ENCODE measurements around the gene NLRX1.
"Not testable (repeated sequence)": the region's sequence is repeated elsewhere in the genome, so short reads cannot be mapped to it uniquely, and the experiment has no call there.

Gene NLRX1

DNA sequence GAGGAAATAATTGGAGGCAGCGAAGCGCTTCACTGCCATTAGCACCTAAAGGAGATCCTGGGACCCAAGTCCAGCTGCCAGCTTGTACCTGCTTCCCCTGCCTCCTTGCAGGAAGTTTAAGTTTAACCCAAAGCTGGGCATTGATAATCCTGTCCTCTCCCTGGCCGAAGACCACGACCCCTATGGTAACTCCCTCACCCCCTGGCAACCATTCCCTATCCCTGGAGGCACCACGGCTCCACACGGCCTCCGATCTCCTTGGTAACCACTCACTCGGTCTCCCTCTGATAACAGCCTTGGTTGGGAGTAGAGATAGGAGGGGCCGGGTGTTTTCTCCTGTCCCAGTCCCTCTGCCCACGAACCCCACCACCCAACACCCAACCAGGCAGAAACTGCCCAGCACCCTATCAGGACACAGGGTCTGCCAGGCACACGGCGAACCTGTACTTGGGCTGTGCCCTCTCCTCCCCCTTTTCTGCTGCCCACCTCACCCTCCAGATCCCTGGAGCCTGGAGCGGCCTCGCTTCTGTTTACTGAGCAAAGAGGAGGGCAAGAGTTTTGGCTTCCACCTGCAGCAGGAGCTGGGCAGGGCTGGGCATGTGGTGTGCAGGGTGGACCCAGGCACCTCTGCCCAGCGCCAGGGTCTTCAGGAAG is 17.6 kb downstream of the NLRX1 start:
- DNase-seq: no peak

DNA sequence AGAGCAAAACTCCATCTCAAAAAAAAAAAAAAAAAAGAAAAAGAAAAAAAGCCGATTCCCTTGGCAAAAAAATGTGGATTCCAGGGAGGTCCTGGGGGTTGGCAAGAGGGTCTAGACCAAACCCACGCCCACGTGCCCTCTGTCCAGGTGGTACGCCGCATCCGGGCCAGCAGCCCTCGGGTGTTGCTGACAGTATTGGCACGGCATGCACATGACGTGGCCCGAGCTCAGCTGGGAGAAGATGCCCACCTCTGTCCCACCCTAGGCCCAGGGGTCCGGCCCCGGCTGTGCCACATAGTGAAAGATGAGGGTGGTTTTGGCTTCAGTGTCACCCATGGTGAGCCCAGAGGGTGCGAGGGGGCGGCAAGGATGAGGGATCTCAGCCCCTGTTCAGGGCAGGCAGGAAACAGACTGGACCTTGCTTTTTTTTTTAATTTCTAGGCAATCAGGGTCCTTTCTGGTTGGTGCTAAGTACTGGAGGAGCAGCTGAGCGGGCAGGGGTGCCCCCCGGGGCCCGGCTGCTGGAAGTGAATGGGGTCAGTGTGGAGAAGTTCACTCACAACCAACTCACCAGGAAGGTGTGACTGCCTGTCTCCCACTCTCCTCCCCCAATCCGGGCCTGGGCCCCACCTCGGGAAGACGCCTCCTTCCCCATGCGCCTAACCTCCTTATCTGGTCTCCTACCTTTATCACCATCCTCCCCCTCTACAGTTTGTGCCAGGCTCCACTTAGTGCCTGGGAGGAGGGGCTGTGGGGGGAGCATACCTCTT is 18.8 kb downstream of the NLRX1 start:
- DNase-seq: no peak

DNA sequence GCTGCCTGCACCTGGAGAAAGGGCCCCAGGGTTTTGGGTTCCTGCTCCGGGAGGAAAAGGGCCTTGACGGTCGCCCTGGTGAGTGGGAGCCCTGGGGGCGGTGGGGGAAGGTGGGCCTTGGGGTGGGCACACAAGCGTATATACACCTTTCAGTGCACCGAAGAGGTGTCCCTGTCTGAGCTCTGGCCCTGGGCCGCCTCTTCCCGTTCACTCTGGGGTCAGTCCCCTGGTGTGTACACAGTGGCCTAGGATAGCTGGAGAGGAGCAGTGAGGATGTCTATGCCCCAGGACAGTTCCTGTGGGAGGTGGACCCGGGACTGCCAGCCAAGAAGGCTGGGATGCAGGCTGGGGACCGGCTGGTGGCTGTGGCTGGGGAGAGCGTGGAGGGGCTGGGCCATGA is 19.5 kb downstream of the NLRX1 start:
- no peak for DNase-seq

DNA sequence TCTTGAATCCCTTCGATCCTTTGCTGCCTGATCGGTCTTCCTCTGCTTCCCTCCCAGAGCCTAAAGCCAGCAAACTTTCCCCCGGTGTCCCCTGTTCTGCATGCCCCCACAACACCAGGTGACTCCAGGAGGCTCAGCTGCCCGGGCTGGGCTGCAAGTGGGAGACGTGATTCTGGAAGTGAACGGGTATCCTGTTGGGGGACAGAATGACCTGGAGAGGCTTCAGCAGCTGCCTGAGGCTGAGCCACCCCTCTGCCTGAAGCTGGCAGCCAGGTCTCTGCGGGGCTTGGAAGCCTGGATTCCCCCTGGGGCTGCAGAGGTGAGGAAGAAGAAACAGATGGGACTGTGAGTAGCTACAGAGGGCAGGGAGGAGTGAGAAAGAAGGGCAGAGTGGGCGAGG is 20.4 kb downstream of the NLRX1 start:
- no peak for DNase-seq

DNA sequence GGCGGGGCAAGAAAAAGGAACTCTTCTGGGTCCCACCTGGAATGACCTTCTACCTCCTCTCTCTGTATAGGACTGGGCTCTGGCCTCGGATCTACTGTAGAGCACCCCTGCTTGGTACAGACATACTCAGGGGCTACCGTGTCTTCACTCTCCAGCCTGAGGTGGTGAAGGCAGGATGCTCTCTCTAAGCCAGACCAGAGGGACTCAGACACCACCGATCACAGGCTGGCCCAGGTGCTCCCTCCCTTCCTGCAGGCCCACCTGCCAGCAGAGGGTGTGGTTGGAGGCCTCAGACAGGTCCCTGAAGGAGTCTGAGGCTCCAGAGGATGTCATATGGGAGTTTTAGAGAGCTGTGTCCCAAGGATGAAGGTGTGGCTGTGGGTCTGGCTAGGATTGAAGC is 20.9 kb downstream of the NLRX1 start:
- no peak for DNase-seq

- DNase-seq: no peak
These were observed 22.0 kb downstream of the NLRX1 start for GRCh38 chr11:119190531-119190930.

- not testable (repeated sequence) for DNase-seq
These were observed 22.7 kb downstream of the NLRX1 start for GRCh38 chr11:119191265-119191664.

DNA sequence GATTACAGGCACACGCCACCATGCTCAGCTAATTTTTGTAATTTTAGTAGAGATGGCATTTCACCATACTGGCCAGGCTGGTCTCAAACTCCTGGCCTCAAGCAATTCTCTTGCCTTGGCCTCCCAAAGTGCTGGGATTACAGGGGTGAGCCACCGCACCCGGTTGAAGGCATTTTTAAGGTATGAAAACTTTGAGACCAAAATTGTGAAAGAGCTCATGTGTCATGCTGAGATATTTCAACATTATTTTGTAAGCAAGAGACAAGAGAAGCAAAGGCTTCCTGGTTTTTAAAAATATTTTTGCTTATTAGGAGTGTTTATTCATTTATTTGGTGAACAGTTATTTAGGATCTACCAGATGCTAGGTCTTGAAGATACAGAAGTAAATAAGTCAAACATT is 23.6 kb downstream of the NLRX1 start:
- no peak for DNase-seq

GRCh38 chr11:119193001-119193400 is 24.5 kb downstream of the NLRX1 start:
- no peak for DNase-seq

DNA sequence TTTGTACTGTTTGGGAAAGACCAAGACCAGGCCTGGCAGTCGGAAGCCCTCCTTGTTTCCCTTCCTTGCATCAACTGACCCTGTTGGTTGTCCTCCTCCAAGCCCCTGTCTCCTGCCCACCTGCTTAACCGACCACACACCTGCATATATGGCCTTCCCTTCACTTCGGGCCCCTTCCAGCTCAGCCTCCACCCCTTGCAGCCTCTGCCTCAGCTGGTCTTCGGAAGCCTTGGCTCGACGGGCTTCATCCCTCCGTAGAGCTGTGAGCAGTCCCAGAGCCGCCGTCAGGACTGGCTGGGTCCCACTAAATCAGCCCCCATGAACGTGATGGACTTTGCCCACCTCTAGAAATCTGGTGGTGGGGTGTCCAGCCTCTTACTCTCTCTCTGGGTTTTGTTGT is 25.1 kb downstream of the NLRX1 start:
- no peak for DNase-seq

DNA sequence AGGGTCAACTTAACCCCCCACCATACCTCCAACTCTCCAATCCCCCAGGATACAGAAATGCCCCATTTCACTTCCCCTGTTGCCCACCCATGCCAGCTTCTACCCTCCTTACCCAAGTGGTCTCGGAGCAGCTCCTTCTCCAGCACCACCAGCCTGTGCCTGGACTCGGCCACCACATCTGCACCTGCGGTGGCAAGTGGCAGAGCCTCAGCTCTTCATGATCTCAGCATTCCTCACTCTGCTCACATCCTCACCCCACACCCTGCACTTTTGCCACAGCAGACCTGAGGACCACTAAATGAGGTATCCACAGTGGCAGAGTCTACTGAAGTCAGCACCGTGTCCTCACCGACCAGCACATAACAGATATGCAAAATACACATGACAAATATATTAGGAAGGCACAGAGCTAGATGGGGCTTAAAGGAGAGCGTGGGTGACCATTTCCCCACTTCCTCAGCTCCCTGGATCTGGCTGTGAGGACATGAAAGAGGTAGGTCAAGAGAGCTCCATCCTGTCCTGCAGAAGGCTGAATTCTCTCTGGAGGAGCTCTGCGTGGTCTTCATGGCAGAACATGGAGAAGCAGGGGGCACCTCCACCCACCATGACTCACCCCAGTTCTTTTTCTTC is 26.4 kb downstream of the NLRX1 start:
- no peak for DNase-seq

- no peak for DNase-seq
These were observed 27.2 kb downstream of the NLRX1 start for GRCh38 chr11:119195680-119196079.

- peak; percentile 85 for DNase-seq
These were observed 28.4 kb downstream of the NLRX1 start for GRCh38 chr11:119196833-119197483.

DNA sequence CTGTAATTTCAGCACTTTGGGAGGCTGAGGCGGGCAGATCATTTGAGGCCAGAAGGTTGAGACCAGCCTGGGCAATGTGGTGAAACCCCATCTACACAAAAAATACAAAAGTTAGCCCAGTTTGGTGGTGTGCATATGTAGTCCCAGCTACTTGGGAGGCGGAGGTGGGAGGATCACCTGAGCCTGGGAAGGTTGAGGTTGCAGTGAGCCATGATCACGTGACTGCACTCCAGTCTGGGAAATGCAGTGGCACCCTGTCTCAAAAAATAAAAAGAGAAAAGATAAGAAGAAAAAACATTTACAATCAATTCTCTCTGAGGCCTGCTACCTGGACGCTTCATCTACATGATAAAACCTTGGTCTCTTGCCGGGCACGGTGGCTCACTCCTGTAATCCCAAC is 30.4 kb downstream of the NLRX1 start:
- DNase-seq: no peak

DNA sequence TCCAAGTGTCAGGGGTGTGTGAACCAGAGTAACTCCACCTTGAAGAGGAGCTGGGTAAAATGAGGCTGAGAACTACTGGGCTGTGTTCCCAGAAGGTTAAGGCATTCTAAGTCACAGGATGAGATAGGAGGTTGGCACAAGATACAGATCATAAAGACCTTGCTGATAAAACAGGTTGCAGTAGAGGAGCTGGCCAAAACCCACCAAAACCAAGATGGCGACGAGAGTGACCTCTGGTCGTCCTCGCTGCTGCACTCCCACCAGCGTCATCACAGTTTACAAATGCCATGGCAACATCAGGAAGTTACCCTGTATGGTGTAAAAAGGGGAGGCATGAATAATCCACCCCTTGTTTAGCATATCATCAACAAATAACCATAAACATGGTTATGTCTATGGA is 32.7 kb downstream of the NLRX1 start:
- not testable (repeated sequence) for DNase-seq

GRCh38 chr11:119202554-119202953 is 34.0 kb downstream of the NLRX1 start:
- DNase-seq: no peak

- DNase-seq: no peak
These were observed 35.5 kb downstream of the NLRX1 start for GRCh38 chr11:119204066-119204465.

GRCh38 chr11:119205080-119205479 is 36.6 kb downstream of the NLRX1 start:
- peak; percentile 8 for DNase-seq

- DNase-seq: peak; percentile 96
These were observed 37.3 kb downstream of the NLRX1 start, which contains the start of gene CBL for GRCh38 chr11:119205574-119206510. CBL (plus strand) TSS chr11:119206339; CDS start chr11:119206418, 79 bp downstream.

- DNase-seq: peak; percentile 52
These were observed 38.2 kb downstream of the NLRX1 start for GRCh38 chr11:119206511-119207414.

GRCh38 chr11:119207415-119207960 is 39.0 kb downstream of the NLRX1 start:
- DNase-seq: peak; percentile 3
